Activated naive CD4-positive, alpha-beta T cell treated with anti-CD3 and anti-CD28 coated beads for 36 hours (primary cell): ENCODE results near the gene DCTN3. TPM values are rescaled to one million over a fixed set of nuclear protein-coding genes. Genes with fewer than 3 reads are reported as not detected.

Source experiments
- CTCF ChIA-PET: fragments of 350-600 bp; sonication (Branson Sonifier 250); formaldehyde crosslinking; loops from one replicate; lab custom pipeline; 2021; ENCODE audit warnings: antibody characterized with exemption; lab: Charles Lee
- DNase-seq: peaks from one replicate; pipeline ENCODE4 v3.0.0-alpha.2; 2020
- H3K27ac Mint-ChIP-seq: one replicate; pipeline ENCODE4 v1.8.0; 2021; ENCODE audit warnings: mild to moderate bottlenecking, mixed read lengths
- H3K27me3 Mint-ChIP-seq: one replicate; pipeline ENCODE4 v1.8.0; 2021; ENCODE audit warnings: low read depth, mixed read lengths
- H3K36me3 Mint-ChIP-seq: one replicate; pipeline ENCODE4 v1.8.0; 2021; ENCODE audit warnings: low read depth, mixed read lengths
- H3K4me1 Mint-ChIP-seq: one replicate; pipeline ENCODE4 v1.8.0; 2021; ENCODE audit warnings: low read depth, mixed read lengths
- H3K4me3 Mint-ChIP-seq: one replicate; pipeline ENCODE4 v1.8.0; 2021; ENCODE audit warnings: mild to moderate bottlenecking, moderate library complexity, mixed read lengths
- H3K9me3 Mint-ChIP-seq: one replicate; pipeline ENCODE4 v1.8.0; 2021; ENCODE audit warnings: mixed read lengths
- intact Hi-C: fragments of 100-400 bp; cut with micrococcal nuclease; formaldehyde crosslinking; loops from one replicate; pipeline ENCODE4 v1.15.1; 2023
- total RNA-seq, 2 experiments: library from RNA; stranded (reverse); gene quantifications; one replicate each; pipeline ENCODE4 v1.2.3, GENCODE V29; 2021

DCTN3 gene
- total RNA-seq, 2 experiments from 2014 or later, result 86.1 to 87.5 TPM

GRCh38 chr9:34611811-34612787 lies 8.2 kb downstream of the DCTN3 start, which contains the start of gene RPP25L:
RPP25L (minus strand) TSS chr9:34612097; CDS start chr9:34611296, 801 bp downstream.
- CTCF ChIA-PET, result interaction anchor here (0.7 to 8.4 kb wide), 10 partner anchors 8 to 277 kb away, joined by 3 to 123 read pairs (median 4); partner anchors contain the start of genes DCTN3, GALT and SIGMAR1
- Mint-ChIP-seq H3K27ac (peak within 1 kb of the TSS; percentile 83), H3K9me3 (no peaks in the 10 kb centered on the region), H3K4me1 (peaks cover 21% of the 10 kb centered on the region), H3K36me3 (peaks cover 6% of the 10 kb centered on the region), H3K4me3 (peak within 1 kb of the TSS; percentile 87), H3K27me3 (no peaks in the 10 kb centered on the region)
- intact Hi-C loops, result loop anchor here (1.0 kb wide), 5 partner anchors 8 to 154 kb away; partner anchors contain the start of genes DCTN3, DNAI1 and FAM219A
- peak; percentile 80 for DNase-seq

GRCh38 chr9:34611251-34611810 lies 9.0 kb downstream of the DCTN3 start:
- intact Hi-C loops, result no loop called here
- peak overlapping the region; percentile 83 for H3K27ac Mint-ChIP-seq
- no peak for DNase-seq

GRCh38 chr9:34610434-34611206 lies 9.7 kb downstream of the DCTN3 start:
- no peak overlapping the region for H3K27ac Mint-ChIP-seq
- H3K4me3 Mint-ChIP-seq, result peak overlapping the region; percentile 87
- H3K27me3 Mint-ChIP-seq, result no peaks in the 10 kb centered on the region
- intact Hi-C loops, result no loop called here
- CTCF ChIA-PET, result interaction anchor here (0.6 to 8.4 kb wide), 7 partner anchors 8 to 355 kb away, joined by 3 to 123 read pairs (median 3); partner anchors contain the start of genes DCTN3 and SIGMAR1
- H3K36me3 Mint-ChIP-seq, result no peaks in the 10 kb centered on the region
- no peak for DNase-seq
- H3K4me1 Mint-ChIP-seq, result peaks cover 21% of the 10 kb centered on the region
- H3K9me3 Mint-ChIP-seq, result no peaks in the 10 kb centered on the region

More at GRCh38 chr9:34611251-34611810, 9.0 kb downstream of the DCTN3 start:
- Mint-ChIP-seq H3K27me3 (no peaks in the 10 kb centered on the region), H3K36me3 (peaks cover 2% of the 10 kb centered on the region), H3K9me3 (no peaks in the 10 kb centered on the region), H3K4me1 (peaks cover 21% of the 10 kb centered on the region), H3K4me3 (peak overlapping the region; percentile 87)
- CTCF ChIA-PET, result interaction anchor here (0.7 to 8.4 kb wide), 7 partner anchors 9 to 276 kb away, joined by 3 to 123 read pairs (median 3); partner anchors contain the start of genes DCTN3 and SIGMAR1

- Mint-ChIP-seq H3K9me3 (no peaks in the 10 kb centered on the region), H3K4me3 (no peak overlapping the region), H3K27me3 (no peaks in the 10 kb centered on the region), H3K27ac (no peak overlapping the region), H3K4me1 (peaks cover 15% of the 10 kb centered on the region), H3K36me3 (no peaks in the 10 kb centered on the region)
- no peak for DNase-seq
- intact Hi-C loops, result loop anchor here (10.0 kb wide), 1 partner anchor 273 kb away; no protein-coding TSS in a partner anchor
- CTCF ChIA-PET, result interaction anchor here (0.6 to 8.3 kb wide), 4 partner anchors 13 to 147 kb away, joined by 3 to 64 read pairs (median 3); partner anchors contain the start of genes DCTN3 and SIGMAR1
These were observed 13.0 kb downstream of the DCTN3 start for GRCh38 chr9:34607331-34607730.

- no peak overlapping the region for H3K27ac Mint-ChIP-seq
- CTCF ChIA-PET, result interaction anchor here (0.6 to 8.3 kb wide), 5 partner anchors 13 to 204 kb away, joined by 3 to 64 read pairs (median 8); partner anchors contain the start of genes DCTN3 and SIGMAR1
- no peaks in the 10 kb centered on the region for H3K27me3 Mint-ChIP-seq
- H3K4me1 Mint-ChIP-seq, result peaks cover 13% of the 10 kb centered on the region
- no peaks in the 10 kb centered on the region for H3K9me3 Mint-ChIP-seq
- intact Hi-C loops, result loop anchor here (10.0 kb wide), 1 partner anchor 272 kb away; no protein-coding TSS in a partner anchor
- DNase-seq, result no peak
- no peak overlapping the region for H3K4me3 Mint-ChIP-seq
- no peaks in the 10 kb centered on the region for H3K36me3 Mint-ChIP-seq
These were observed 13.4 kb downstream of the DCTN3 start for GRCh38 chr9:34606905-34607304.

GRCh38 chr9:34606190-34606589 lies 14.1 kb downstream of the DCTN3 start:
- H3K4me3 Mint-ChIP-seq, result no peak overlapping the region
- CTCF ChIA-PET, result interaction anchor here (1.0 to 8.3 kb wide), 6 partner anchors 14 to 203 kb away, joined by 3 to 64 read pairs (median 14); partner anchors contain the start of genes DCTN3 and SIGMAR1
- no peak for DNase-seq

GRCh38 chr9:34603610-34604231 lies 16.6 kb downstream of the DCTN3 start:
- intact Hi-C loops, result loop anchor here (1.0 to 10.0 kb wide), 4 partner anchors 41 to 269 kb away; no protein-coding TSS in a partner anchor
- Mint-ChIP-seq H3K4me3 (no peak overlapping the region), H3K4me1 (no peaks in the 10 kb centered on the region)

More at GRCh38 chr9:34606190-34606589, 14.1 kb downstream of the DCTN3 start:
- Mint-ChIP-seq H3K36me3 (no peaks in the 10 kb centered on the region), H3K4me1 (peaks cover 9% of the 10 kb centered on the region), H3K27me3 (no peaks in the 10 kb centered on the region), H3K9me3 (no peaks in the 10 kb centered on the region), H3K27ac (no peak overlapping the region)
- intact Hi-C loops, result loop anchor here (10.0 kb wide), 1 partner anchor 271 kb away; no protein-coding TSS in a partner anchor

GRCh38 chr9:34601937-34602573 lies 18.2 kb downstream of the DCTN3 start:
- DNase-seq, result no peak
- no peaks in the 10 kb centered on the region for H3K4me1 Mint-ChIP-seq
- H3K27ac Mint-ChIP-seq, result no peak overlapping the region
- CTCF ChIA-PET, result interaction anchor here (0.5 to 8.3 kb wide), 14 partner anchors 8 to 379 kb away, joined by 3 to 64 read pairs (median 8); partner anchors contain the start of genes DCTN3, RPP25L and SIGMAR1
- H3K9me3 Mint-ChIP-seq, result no peaks in the 10 kb centered on the region
- no peaks in the 10 kb centered on the region for H3K27me3 Mint-ChIP-seq
- H3K4me3 Mint-ChIP-seq, result no peak overlapping the region
- intact Hi-C loops, result loop anchor here (10.0 kb wide), 1 partner anchor 267 kb away; no protein-coding TSS in a partner anchor
- H3K36me3 Mint-ChIP-seq, result no peaks in the 10 kb centered on the region

More at GRCh38 chr9:34603610-34604231, 16.6 kb downstream of the DCTN3 start:
- peak; percentile 89 for DNase-seq
- no peaks in the 10 kb centered on the region for H3K36me3 Mint-ChIP-seq
- H3K27ac Mint-ChIP-seq, result no peak overlapping the region
- no peaks in the 10 kb centered on the region for H3K27me3 Mint-ChIP-seq
- H3K9me3 Mint-ChIP-seq, result no peaks in the 10 kb centered on the region
- CTCF ChIA-PET, result interaction anchor here (0.6 to 8.3 kb wide), 29 partner anchors 8 to 227 kb away, joined by 3 to 64 read pairs (median 4); partner anchors contain the start of genes DCTN3, GALT, RPP25L and SIGMAR1

- H3K9me3 Mint-ChIP-seq, result no peaks in the 10 kb centered on the region
- H3K27me3 Mint-ChIP-seq, result peaks cover 8% of the 10 kb centered on the region
- CTCF ChIA-PET, result interaction anchor here (0.7 to 1.7 kb wide), 3 partner anchors 8 to 161 kb away, joined by 3 to 12 read pairs (median 5); no protein-coding TSS in a partner anchor
- no peak overlapping the region for H3K4me3 Mint-ChIP-seq
- DNase-seq, result no peak
- no peak overlapping the region for H3K27ac Mint-ChIP-seq
- intact Hi-C loops, result loop anchor here (10.0 kb wide), 1 partner anchor 266 kb away; no protein-coding TSS in a partner anchor
- no peaks in the 10 kb centered on the region for H3K36me3 Mint-ChIP-seq
- H3K4me1 Mint-ChIP-seq, result no peaks in the 10 kb centered on the region
These were observed 19.4 kb downstream of the DCTN3 start for GRCh38 chr9:34600908-34601307.

- intact Hi-C loops, result no loop called here
- Mint-ChIP-seq H3K4me1 (no peaks in the 10 kb centered on the region), H3K27me3 (peaks cover 11% of the 10 kb centered on the region), H3K36me3 (no peaks in the 10 kb centered on the region), H3K9me3 (no peaks in the 10 kb centered on the region), H3K4me3 (no peak overlapping the region), H3K27ac (no peak overlapping the region)
- CTCF ChIA-PET, result interaction anchor here (1.7 to 2.1 kb wide), 2 partner anchors 8 to 52 kb away, joined by 8 to 12 read pairs; no protein-coding TSS in a partner anchor
- DNase-seq, result no peak
These were observed 20.7 kb downstream of the DCTN3 start for GRCh38 chr9:34599546-34599945.
